Hematopoietic multipotent progenitor cell treated with erythropoietin and hydrocortisone succinate and interleukin-3 and kit ligand, for 8 days (in vitro differentiated cells): ENCODE measurements around the gene HSPG2.

Experiments
- DNase-seq: peaks from one replicate; pipeline ENCODE4 v3.0.0-alpha.2; 2015

HSPG2 gene

GRCh38 chr1:21859669-21860179, 77.4 kb downstream of the HSPG2 start:
- DNase-seq: no peak

- DNase-seq: no peak
Observed at GRCh38 chr1:21857840-21858670, 79.1 kb downstream of the HSPG2 start.

- peak; percentile 33 for DNase-seq
Observed at GRCh38 chr1:21857142-21857839, 79.8 kb downstream of the HSPG2 start.

GRCh38 chr1:21855257-21856096, 81.6 kb downstream of the HSPG2 start:
- DNase-seq: no peak

- DNase-seq: no peak
Observed at GRCh38 chr1:21854751-21855131, 82.4 kb downstream of the HSPG2 start.

GRCh38 chr1:21854090-21854750, 82.9 kb downstream of the HSPG2 start:
- DNase-seq: no peak

- DNase-seq: peak; percentile 35
Observed at GRCh38 chr1:21853131-21853427, 84.0 kb downstream of the HSPG2 start.

GRCh38 chr1:21852282-21853130, 84.6 kb downstream of the HSPG2 start:
- no peak for DNase-seq

GRCh38 chr1:21851430-21852250, 85.5 kb downstream of the HSPG2 start:
- DNase-seq: no peak

- no peak for DNase-seq
Observed at GRCh38 chr1:21849909-21850576, 87.1 kb downstream of the HSPG2 start.

GRCh38 chr1:21848524-21849174, 88.5 kb downstream of the HSPG2 start:
- no peak for DNase-seq

- DNase-seq: no peak
Observed at GRCh38 chr1:21847223-21848205, 89.6 kb downstream of the HSPG2 start.

- DNase-seq: no peak
Observed at GRCh38 chr1:21845646-21846641, 91.2 kb downstream of the HSPG2 start.

GRCh38 chr1:21843996-21844395, 93.1 kb downstream of the HSPG2 start:
- DNase-seq: no peak

GRCh38 chr1:21843208-21843607, 93.9 kb downstream of the HSPG2 start:
- no peak for DNase-seq

GRCh38 chr1:21842606-21843162, 94.4 kb downstream of the HSPG2 start:
- no peak for DNase-seq
